Neural cell (in vitro differentiated cells): ENCODE results near the gene MT4. TPM values are rescaled to one million over a fixed set of nuclear protein-coding genes. Genes with fewer than 3 reads are reported as not detected.

Experiments
- H2AFZ ChIP-seq: fragments of 200-600, 300-800 bp; sonication (generic), shearing (Covaris generic); 2 replicates; pipeline ENCODE4 v1.6.0; 2014; ENCODE audit warnings: low read depth, mild to moderate bottlenecking, antibody characterized with exemption, low read length, moderate library complexity
- H3F3A ChIP-seq: fragments of 200-600 bp; shearing (Covaris generic); 2 replicates; pipeline ENCODE4 v1.6.1; 2016; ENCODE audit warnings: mild to moderate bottlenecking, moderate library complexity, mixed read lengths, antibody characterized with exemption, low read length; ENCODE audit not compliant: insufficient read depth, poor library complexity, severe bottlenecking
- H3K27ac ChIP-seq: fragments of 200-600, 300-800 bp; sonication (generic), shearing (Covaris generic); 2 replicates; pipeline ENCODE4 v1.5.1; 2014; ENCODE audit warnings: mild to moderate bottlenecking, low read length, moderate library complexity
- H3K27me3 ChIP-seq: fragments of 300-800, 200-600 bp; sonication (generic), shearing (Covaris generic); 2 replicates; pipeline ENCODE4 v1.6.0; 2014; ENCODE audit warnings: mild to moderate bottlenecking, low read depth, low read length, moderate library complexity; ENCODE audit not compliant: insufficient read depth
- H3K36me3 ChIP-seq: fragments of 300-800, 200-600 bp; sonication (generic), shearing (Covaris generic); 2 replicates; pipeline ENCODE4 v1.5.1; 2014; ENCODE audit warnings: mild to moderate bottlenecking, antibody characterized with exemption, low read length, moderate library complexity; ENCODE audit not compliant: insufficient read depth
- H3K4me2 ChIP-seq: fragments of 300-800, 200-600 bp; sonication (generic), shearing (Covaris generic); 2 replicates; pipeline ENCODE4 v1.6.0; 2014; ENCODE audit warnings: mild to moderate bottlenecking, low read length
- H3K4me3 ChIP-seq: fragments of 300-800, 200-600 bp; sonication (generic), shearing (Covaris generic); 2 replicates; pipeline ENCODE4 v1.5.1; 2014; ENCODE audit warnings: mild to moderate bottlenecking, low read length, moderate library complexity
- H3K79me2 ChIP-seq: fragments of 200-600 bp; shearing (Covaris generic); replicated peaks from 2 replicates; pipeline ENCODE4 v1.6.0; 2014; ENCODE audit warnings: mild to moderate bottlenecking, low read length, moderate library complexity; ENCODE audit not compliant: insufficient read depth
- H3K9ac ChIP-seq: fragments of 300-800, 200-600 bp; sonication (generic), shearing (Covaris generic); 2 replicates; pipeline ENCODE4 v1.6.1; 2016; ENCODE audit warnings: mild to moderate bottlenecking, low read length, mixed read lengths
- H3K9me2 ChIP-seq: fragments of 200-600 bp; shearing (Covaris generic); 2 replicates; pipeline ENCODE4 v1.6.1; 2016; ENCODE audit warnings: mild to moderate bottlenecking, low read length, mixed read lengths; ENCODE audit not compliant: insufficient read depth
- H3K9me3 ChIP-seq: fragments of 200-600, 300-800 bp; sonication (generic), shearing (Covaris generic); 2 replicates; pipeline ENCODE4 v1.6.1; 2016; ENCODE audit warnings: mild to moderate bottlenecking, mixed run types, low read length, moderate library complexity, mixed read lengths
- H4K20me1 ChIP-seq: fragments of 200-600 bp; shearing (Covaris generic); 2 replicates; pipeline ENCODE4 v1.6.1; 2016; ENCODE audit warnings: mild to moderate bottlenecking, mixed run types; ENCODE audit not compliant: insufficient read depth
- EP300 ChIP-seq: fragments of 450-650 bp; conservative IDR thresholded peaks from 2 replicates; pipeline ENCODE4 v1.6.1; 2014; ENCODE audit warnings: antibody characterized with exemption, mild to moderate bottlenecking, moderate library complexity; ENCODE audit not compliant: poor library complexity, severe bottlenecking
- EZH2 ChIP-seq: fragments of 200-600, 300-800 bp; shearing (Covaris generic), sonication (generic); IDR thresholded peaks from 2 replicates; pipeline ENCODE4 v1.6.1; 2014; ENCODE audit warnings: antibody characterized with exemption, low read length, borderline replicate concordance, mild to moderate bottlenecking; ENCODE audit not compliant: insufficient read depth, poor library complexity, severe bottlenecking
- MXI1 ChIP-seq: fragments of 450-650 bp; conservative IDR thresholded peaks from 2 replicates; pipeline ENCODE4 v1.6.1; 2014; ENCODE audit warnings: antibody characterized with exemption, mild to moderate bottlenecking; ENCODE audit not compliant: poor library complexity, severe bottlenecking
- POLR2AphosphoS5 ChIP-seq: IDR thresholded peaks from 2 replicates; pipeline ENCODE4 v1.6.1; 2012
- RAD21 ChIP-seq: fragments of 450-650 bp; conservative IDR thresholded peaks from 2 replicates; pipeline ENCODE4 v1.6.1; 2014; ENCODE audit warnings: antibody characterized with exemption, mild to moderate bottlenecking, moderate library complexity
- SMC3 ChIP-seq: fragments of 450-650 bp; conservative IDR thresholded peaks from 2 replicates; pipeline ENCODE4 v1.6.1; 2014; ENCODE audit warnings: antibody characterized with exemption, mild to moderate bottlenecking, moderate library complexity; ENCODE audit not compliant: poor library complexity
- TAF1 ChIP-seq: IDR thresholded peaks from 2 replicates; pipeline ENCODE4 v1.6.1; 2012; ENCODE audit warnings: low read depth
- polyA plus RNA-seq: library from polyadenylated mRNA; depleted of rRNA; stranded (reverse); fragments of >200 nt; gene quantifications from 2 replicates; pipeline ENCODE4 v1.2.3, GENCODE V29; 2014
- TF ChIP-seq, protein P1 (sequence below): fragments of 450-650 bp; IDR thresholded peaks from 2 replicates; pipeline ENCODE4 v1.5.1; 2014; ENCODE audit warnings: antibody characterized with exemption, mild to moderate bottlenecking, moderate library complexity; ENCODE audit not compliant: poor library complexity, severe bottlenecking
- TF ChIP-seq, protein P2 (sequence below): IDR thresholded peaks from 2 replicates; pipeline ENCODE4 v1.6.1; 2012; ENCODE audit warnings: borderline replicate concordance

Gene MT4
- polyA plus RNA-seq, 1 donor from 2014 or later, result not detected

DNA sequence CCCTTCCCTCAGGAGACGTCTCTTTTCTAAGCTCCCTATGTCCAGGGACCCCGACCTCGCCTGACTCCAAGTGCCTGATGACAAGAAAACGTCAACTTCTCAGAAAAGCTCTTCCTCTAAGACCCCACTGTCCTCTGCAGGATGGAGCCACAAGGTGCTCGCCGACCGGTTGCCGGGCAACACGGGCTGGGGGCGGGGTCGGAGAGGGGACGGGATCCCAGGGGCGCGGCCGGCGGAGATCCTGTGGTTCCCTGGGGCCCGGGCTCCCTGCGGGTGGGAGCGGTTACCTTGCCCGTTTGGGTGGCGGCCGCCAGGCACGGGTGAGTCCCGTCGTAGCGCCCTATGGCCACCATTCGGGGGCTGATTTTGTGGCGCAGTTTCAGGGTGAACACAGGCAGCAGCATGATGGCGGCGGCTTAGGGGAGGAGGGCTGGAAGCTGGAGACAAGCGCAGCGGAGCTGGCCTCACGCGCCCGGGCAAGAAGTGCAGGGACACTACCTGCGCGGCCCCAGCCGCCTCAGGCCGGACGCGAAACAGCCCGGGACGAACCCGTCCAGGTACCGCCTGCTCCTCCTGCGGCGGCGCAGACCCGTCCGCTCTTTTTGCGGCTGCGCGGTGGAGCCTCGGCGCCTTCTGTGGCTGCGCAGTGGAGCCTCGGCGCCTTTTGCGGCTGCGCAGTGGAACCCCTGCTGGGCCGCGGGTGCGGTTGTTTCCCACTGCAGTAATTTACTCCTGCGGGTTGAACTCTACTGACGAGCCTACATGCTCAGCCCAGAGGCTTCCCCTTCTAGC lies 45.2 kb upstream of the MT4 start, which contains the start of gene BBS2:
BBS2 (minus strand) TSS at position 566 of the 792 bp plus-strand sequence; CDS start at position 404, 162 bp downstream.
- TF ChIP-seq EP300 (peak; percentile 39), RAD21 (no peak), SMC3 (peak; percentile 54), POLR2AphosphoS5 (peak; percentile 97), MXI1 (peak; percentile 80), EZH2 (no peak), TAF1 (peak; percentile 57)
- TF ChIP-seq, protein P1, sequence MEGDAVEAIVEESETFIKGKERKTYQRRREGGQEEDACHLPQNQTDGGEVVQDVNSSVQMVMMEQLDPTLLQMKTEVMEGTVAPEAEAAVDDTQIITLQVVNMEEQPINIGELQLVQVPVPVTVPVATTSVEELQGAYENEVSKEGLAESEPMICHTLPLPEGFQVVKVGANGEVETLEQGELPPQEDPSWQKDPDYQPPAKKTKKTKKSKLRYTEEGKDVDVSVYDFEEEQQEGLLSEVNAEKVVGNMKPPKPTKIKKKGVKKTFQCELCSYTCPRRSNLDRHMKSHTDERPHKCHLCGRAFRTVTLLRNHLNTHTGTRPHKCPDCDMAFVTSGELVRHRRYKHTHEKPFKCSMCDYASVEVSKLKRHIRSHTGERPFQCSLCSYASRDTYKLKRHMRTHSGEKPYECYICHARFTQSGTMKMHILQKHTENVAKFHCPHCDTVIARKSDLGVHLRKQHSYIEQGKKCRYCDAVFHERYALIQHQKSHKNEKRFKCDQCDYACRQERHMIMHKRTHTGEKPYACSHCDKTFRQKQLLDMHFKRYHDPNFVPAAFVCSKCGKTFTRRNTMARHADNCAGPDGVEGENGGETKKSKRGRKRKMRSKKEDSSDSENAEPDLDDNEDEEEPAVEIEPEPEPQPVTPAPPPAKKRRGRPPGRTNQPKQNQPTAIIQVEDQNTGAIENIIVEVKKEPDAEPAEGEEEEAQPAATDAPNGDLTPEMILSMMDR, result peak; percentile 46
- TF ChIP-seq, protein P2, sequence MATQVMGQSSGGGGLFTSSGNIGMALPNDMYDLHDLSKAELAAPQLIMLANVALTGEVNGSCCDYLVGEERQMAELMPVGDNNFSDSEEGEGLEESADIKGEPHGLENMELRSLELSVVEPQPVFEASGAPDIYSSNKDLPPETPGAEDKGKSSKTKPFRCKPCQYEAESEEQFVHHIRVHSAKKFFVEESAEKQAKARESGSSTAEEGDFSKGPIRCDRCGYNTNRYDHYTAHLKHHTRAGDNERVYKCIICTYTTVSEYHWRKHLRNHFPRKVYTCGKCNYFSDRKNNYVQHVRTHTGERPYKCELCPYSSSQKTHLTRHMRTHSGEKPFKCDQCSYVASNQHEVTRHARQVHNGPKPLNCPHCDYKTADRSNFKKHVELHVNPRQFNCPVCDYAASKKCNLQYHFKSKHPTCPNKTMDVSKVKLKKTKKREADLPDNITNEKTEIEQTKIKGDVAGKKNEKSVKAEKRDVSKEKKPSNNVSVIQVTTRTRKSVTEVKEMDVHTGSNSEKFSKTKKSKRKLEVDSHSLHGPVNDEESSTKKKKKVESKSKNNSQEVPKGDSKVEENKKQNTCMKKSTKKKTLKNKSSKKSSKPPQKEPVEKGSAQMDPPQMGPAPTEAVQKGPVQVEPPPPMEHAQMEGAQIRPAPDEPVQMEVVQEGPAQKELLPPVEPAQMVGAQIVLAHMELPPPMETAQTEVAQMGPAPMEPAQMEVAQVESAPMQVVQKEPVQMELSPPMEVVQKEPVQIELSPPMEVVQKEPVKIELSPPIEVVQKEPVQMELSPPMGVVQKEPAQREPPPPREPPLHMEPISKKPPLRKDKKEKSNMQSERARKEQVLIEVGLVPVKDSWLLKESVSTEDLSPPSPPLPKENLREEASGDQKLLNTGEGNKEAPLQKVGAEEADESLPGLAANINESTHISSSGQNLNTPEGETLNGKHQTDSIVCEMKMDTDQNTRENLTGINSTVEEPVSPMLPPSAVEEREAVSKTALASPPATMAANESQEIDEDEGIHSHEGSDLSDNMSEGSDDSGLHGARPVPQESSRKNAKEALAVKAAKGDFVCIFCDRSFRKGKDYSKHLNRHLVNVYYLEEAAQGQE, result peak; percentile 53
- H3K36me3 ChIP-seq, result no peaks in the 10 kb centered on the region
- H3K79me2 ChIP-seq, result peaks cover 21% of the 10 kb centered on the region
- H3K9me2 ChIP-seq, result no peaks in the 10 kb centered on the region
- H3K9ac ChIP-seq, result peak within 1 kb of the TSS; percentile 95
- no peaks in the 10 kb centered on the region for H3F3A ChIP-seq
- H4K20me1 ChIP-seq, result no peaks in the 10 kb centered on the region
- H2AFZ ChIP-seq, result peak within 1 kb of the TSS; percentile 93
- H3K4me2 ChIP-seq, result peak within 1 kb of the TSS; percentile 83
- no peaks in the 10 kb centered on the region for H3K9me3 ChIP-seq
- peak within 1 kb of the TSS; percentile 99 for H3K4me3 ChIP-seq
- no peaks in the 10 kb centered on the region for H3K27me3 ChIP-seq
- peak within 1 kb of the TSS; percentile 92 for H3K27ac ChIP-seq

DNA sequence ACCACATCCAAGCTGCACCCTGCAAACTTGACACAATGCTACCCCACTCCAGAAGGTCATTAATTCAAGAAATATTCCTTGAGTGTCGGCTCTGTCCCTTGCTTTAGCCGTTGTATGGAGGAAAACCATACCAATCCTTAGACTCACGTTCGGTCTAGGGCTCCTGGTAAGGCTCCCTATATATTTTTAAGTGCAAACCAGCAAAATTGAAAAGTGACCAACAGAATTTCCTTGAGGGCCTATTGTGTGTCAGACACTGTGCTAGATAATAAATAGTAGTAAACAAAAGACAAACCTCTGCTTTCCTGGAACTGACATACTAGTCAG lies 44.7 kb upstream of the MT4 start:
- Histone ChIP-seq H3K4me2 (peak overlapping the region; percentile 83), H3K27me3 (no peaks in the 10 kb centered on the region), H3K9ac (peak overlapping the region; percentile 95), H3K36me3 (no peaks in the 10 kb centered on the region), H3K79me2 (peaks cover 17% of the 10 kb centered on the region), H2AFZ (peak overlapping the region; percentile 93), H3K9me2 (no peaks in the 10 kb centered on the region), H3F3A (no peaks in the 10 kb centered on the region), H3K9me3 (no peaks in the 10 kb centered on the region), H3K27ac (peak overlapping the region; percentile 92), H3K4me3 (peak overlapping the region; percentile 99), H4K20me1 (no peaks in the 10 kb centered on the region)
- TF ChIP-seq RAD21, result no peak
- no peak for TF ChIP-seq POLR2AphosphoS5
- no peak for TF ChIP-seq EP300
- TF ChIP-seq, protein P2, result no peak
- TF ChIP-seq, protein P1, result no peak
- TF ChIP-seq EZH2, result no peak
- TF ChIP-seq TAF1, result no peak
